SHP77 treated with DMSO at 0.1 percent for 48 hours (cell line): Measurements from ENCODE around the gene HSD17B1.
"Not testable (repeated sequence)": the region's sequence is repeated elsewhere in the genome, so short reads cannot be mapped to it uniquely, and the experiment has no call there.

Experiments
- DNase-seq: peaks from one replicate; lab custom pipeline; 2025; lab: John Stamatoyannopoulos, UW

The HSD17B1 gene

GRCh38 chr17:42547698-42548069 is 5.0 kb upstream of the HSD17B1 start:
- no peak for DNase-seq

- no peak for DNase-seq
Observed at GRCh38 chr17:42548070-42548837, 4.5 kb upstream of the HSD17B1 start.

- DNase-seq: no peak
Observed at GRCh38 chr17:42548993-42549755, 3.5 kb upstream of the HSD17B1 start.

GRCh38 chr17:42553161-42553818 is 567 bp downstream of the HSD17B1 start:
- no peak for DNase-seq

GRCh38 chr17:42553866-42554249 is 1.1 kb downstream of the HSD17B1 start:
- no peak for DNase-seq

GRCh38 chr17:42554250-42555121 is 1.8 kb downstream of the HSD17B1 start:
- DNase-seq: peak; percentile 58

GRCh38 chr17:42555122-42555622 is 2.4 kb downstream of the HSD17B1 start:
- no peak for DNase-seq

GRCh38 chr17:42555961-42556617 is 3.4 kb downstream of the HSD17B1 start:
- not testable (repeated sequence) for DNase-seq

GRCh38 chr17:42559075-42559474 is 6.4 kb downstream of the HSD17B1 start:
- no peak for DNase-seq

- DNase-seq: no peak
Observed at GRCh38 chr17:42560246-42560645, 7.5 kb downstream of the HSD17B1 start.

- peak; percentile 87 for DNase-seq
Observed at GRCh38 chr17:42561897-42562387, 9.2 kb downstream of the HSD17B1 start, which contains the start of gene COASY. TSS of gene COASY (plus strand) at chr17:42562148. CDS start at chr17:42562623, 475 bp downstream.

GRCh38 chr17:42562388-42563142 is 9.8 kb downstream of the HSD17B1 start:
- DNase-seq: no peak

- DNase-seq: no peak
Observed at GRCh38 chr17:42563143-42563509, 10.4 kb downstream of the HSD17B1 start.

- DNase-seq: no peak
Observed at GRCh38 chr17:42563543-42563942, 10.8 kb downstream of the HSD17B1 start.

GRCh38 chr17:42563950-42564349 is 11.2 kb downstream of the HSD17B1 start:
- DNase-seq: no peak

- no peak for DNase-seq
Observed at GRCh38 chr17:42564815-42565522, 12.2 kb downstream of the HSD17B1 start.

- DNase-seq: no peak
Observed at GRCh38 chr17:42565523-42566214, 12.9 kb downstream of the HSD17B1 start.

- DNase-seq: no peak
Observed at GRCh38 chr17:42566215-42566882, 13.6 kb downstream of the HSD17B1 start.
